WTC11 (cell line): ENCODE measurements around the gene UGT1A5. TPM values are rescaled to one million over a fixed set of nuclear protein-coding genes. Genes with fewer than 3 reads are reported as not detected.

Experiments
- ATAC-seq: fragments of 200-7000 bp; cut with Tn5 transposase; 2 replicates; pipeline ENCODE4 v1.10.0; 2021; ENCODE audit warnings: mild to moderate bottlenecking, moderate library complexity
- CTCF ChIA-PET: fragments of 300-600 bp; sonication (Branson Sonifier 250); formaldehyde crosslinking; loops from one replicate; lab custom pipeline; 2021; ENCODE audit warnings: antibody characterized with exemption; lab: Charles Lee
- POLR2A ChIA-PET: fragments of 350-600 bp; sonication (Branson Sonifier 250); formaldehyde crosslinking; loops from one replicate; lab custom pipeline; 2021; ENCODE audit warnings: antibody characterized with exemption; lab: Charles Lee
- DNase-seq: peaks from one replicate; pipeline ENCODE4 v3.0.0; 2021; ENCODE audit warnings: low spot score
- H3K27ac Mint-ChIP-seq: 2 replicates; pipeline ENCODE4 v1.8.0; 2021; ENCODE audit warnings: mixed read lengths
- H3K27me3 Mint-ChIP-seq: 2 replicates; pipeline ENCODE4 v1.8.0; 2021; ENCODE audit warnings: low read depth, mild to moderate bottlenecking, moderate library complexity, mixed read lengths
- H3K36me3 Mint-ChIP-seq: 2 replicates; pipeline ENCODE4 v1.8.0; 2021; ENCODE audit warnings: mixed read lengths
- H3K4me1 Mint-ChIP-seq: 2 replicates; pipeline ENCODE4 v1.8.0; 2022; ENCODE audit warnings: mixed read lengths
- H3K4me3 Mint-ChIP-seq: 2 replicates; pipeline ENCODE4 v1.8.0; 2021; ENCODE audit warnings: mild to moderate bottlenecking, moderate library complexity, mixed read lengths
- H3K9me3 Mint-ChIP-seq: 2 replicates; pipeline ENCODE4 v1.8.0; 2021; ENCODE audit warnings: mixed read lengths
- ATF1 ChIP-seq: sonication (generic); formaldehyde crosslinking; IDR thresholded peaks from 2 replicates; pipeline ENCODE4 v1.8.1; 2023; ENCODE audit warnings: mild to moderate bottlenecking, moderate library complexity, missing genetic modification reagents
- CREM ChIP-seq: sonication (generic); formaldehyde crosslinking; IDR thresholded peaks from 2 replicates; pipeline ENCODE4 v1.8.1; 2022; ENCODE audit warnings: mild to moderate bottlenecking, missing genetic modification reagents, moderate library complexity
- FOXJ3 ChIP-seq: sonication (generic); formaldehyde crosslinking; IDR thresholded peaks from 2 replicates; pipeline ENCODE4 v1.9.0; 2021; ENCODE audit warnings: missing genetic modification reagents, mild to moderate bottlenecking, borderline replicate concordance
- FOXP1 ChIP-seq: sonication (generic); formaldehyde crosslinking; IDR thresholded peaks from 2 replicates; pipeline ENCODE4 v1.8.0; 2022; ENCODE audit warnings: missing genetic modification reagents, mild to moderate bottlenecking, moderate library complexity, borderline replicate concordance
- GABPB1 ChIP-seq: sonication (generic); formaldehyde crosslinking; IDR thresholded peaks from 2 replicates; pipeline ENCODE4 v1.8.1; 2023; ENCODE audit warnings: mild to moderate bottlenecking, missing genetic modification reagents
- IRF2 ChIP-seq: sonication (generic); formaldehyde crosslinking; IDR thresholded peaks from 2 replicates; pipeline ENCODE4 v1.8.0; 2022; ENCODE audit warnings: low read depth, missing genetic modification reagents, borderline replicate concordance
- JUN ChIP-seq: sonication (generic); formaldehyde crosslinking; IDR thresholded peaks from 2 replicates; pipeline ENCODE4 v1.8.0; 2023; ENCODE audit warnings: mild to moderate bottlenecking, missing genetic modification reagents
- MYBL2 ChIP-seq: sonication (generic); formaldehyde crosslinking; IDR thresholded peaks from 2 replicates; pipeline ENCODE4 v1.8.1; 2023; ENCODE audit warnings: mild to moderate bottlenecking, moderate library complexity, missing genetic modification reagents
- NR3C1 ChIP-seq: sonication (generic); formaldehyde crosslinking; conservative IDR thresholded peaks from 2 replicates; pipeline ENCODE4 v1.8.1; 2023; ENCODE audit warnings: low read depth, mild to moderate bottlenecking, missing genetic modification reagents
- RELA ChIP-seq: sonication (generic); formaldehyde crosslinking; IDR thresholded peaks from 2 replicates; pipeline ENCODE4 v1.8.1; 2022; ENCODE audit warnings: missing genetic modification reagents, mild to moderate bottlenecking, borderline replicate concordance
- RORB ChIP-seq: fragments of 250-450 bp; sonication (Bioruptor Pico); IDR thresholded peaks from 2 replicates; pipeline ENCODE4 v1.9.0; 2021; ENCODE audit warnings: mild to moderate bottlenecking
- SMAD4 ChIP-seq: sonication (generic); formaldehyde crosslinking; IDR thresholded peaks from 2 replicates; pipeline ENCODE4 v1.8.0; 2022; ENCODE audit warnings: mild to moderate bottlenecking, missing genetic modification reagents
- TCF7 ChIP-seq: sonication (generic); formaldehyde crosslinking; IDR thresholded peaks from 2 replicates; pipeline ENCODE4 v1.8.0; 2022; ENCODE audit warnings: mild to moderate bottlenecking, low read depth, missing genetic modification reagents, moderate library complexity
- ZNF219 ChIP-seq: sonication (generic); formaldehyde crosslinking; IDR thresholded peaks from 2 replicates; pipeline ENCODE4 v1.8.0; 2023; ENCODE audit warnings: missing genetic modification reagents, mild to moderate bottlenecking, borderline replicate concordance
- ZNF263 ChIP-seq: sonication (generic); formaldehyde crosslinking; IDR thresholded peaks from 2 replicates; pipeline ENCODE4 v1.8.1; 2022; ENCODE audit warnings: low read depth, mild to moderate bottlenecking, moderate library complexity, missing genetic modification reagents
- ZNF423 ChIP-seq: fragments of 250-450 bp; sonication (Bioruptor Pico); IDR thresholded peaks from 2 replicates; pipeline ENCODE4 v2.1.2; 2022; ENCODE audit warnings: mild to moderate bottlenecking, moderate library complexity
- total RNA-seq: library from RNA; stranded (reverse); gene quantifications from 3 replicates; pipeline ENCODE4 v1.2.3, GENCODE V29; 2021
- TF ChIP-seq, protein P1 (sequence below): sonication (generic); formaldehyde crosslinking; IDR thresholded peaks from 2 replicates; pipeline ENCODE4 v1.8.1; 2023; ENCODE audit warnings: mild to moderate bottlenecking, missing genetic modification reagents, moderate library complexity
- TF ChIP-seq, protein P2 (sequence below): sonication (generic); formaldehyde crosslinking; IDR thresholded peaks from 2 replicates; pipeline ENCODE4 v1.8.0; 2022; ENCODE audit warnings: mild to moderate bottlenecking, missing genetic modification reagents
- TF ChIP-seq, protein P3 (sequence below): fragments of 250-450 bp; sonication (Bioruptor Pico); IDR thresholded peaks from 2 replicates; pipeline ENCODE4 v2.1.2; 2022; ENCODE audit warnings: mild to moderate bottlenecking, moderate library complexity
- TF ChIP-seq, protein P4 (sequence below): sonication (generic); formaldehyde crosslinking; IDR thresholded peaks from 2 replicates; pipeline ENCODE4 v1.8.0; 2022; ENCODE audit warnings: mild to moderate bottlenecking, missing genetic modification reagents
- TF ChIP-seq, protein P5 (sequence below): sonication (generic); formaldehyde crosslinking; IDR thresholded peaks from 2 replicates; pipeline ENCODE4 v1.8.1; 2022; ENCODE audit warnings: missing genetic modification reagents, borderline replicate concordance
- TF ChIP-seq, protein P6 (sequence below): sonication (generic); formaldehyde crosslinking; IDR thresholded peaks from 2 replicates; pipeline ENCODE4 v1.8.0; 2023; ENCODE audit warnings: mild to moderate bottlenecking, missing genetic modification reagents
- TF ChIP-seq, protein P7 (sequence below): sonication (generic); formaldehyde crosslinking; IDR thresholded peaks from 2 replicates; pipeline ENCODE4 v1.8.0; 2022; ENCODE audit warnings: missing genetic modification reagents

Gene UGT1A5
- total RNA-seq, 1 experiment from 2014 or later = not detected

DNA sequence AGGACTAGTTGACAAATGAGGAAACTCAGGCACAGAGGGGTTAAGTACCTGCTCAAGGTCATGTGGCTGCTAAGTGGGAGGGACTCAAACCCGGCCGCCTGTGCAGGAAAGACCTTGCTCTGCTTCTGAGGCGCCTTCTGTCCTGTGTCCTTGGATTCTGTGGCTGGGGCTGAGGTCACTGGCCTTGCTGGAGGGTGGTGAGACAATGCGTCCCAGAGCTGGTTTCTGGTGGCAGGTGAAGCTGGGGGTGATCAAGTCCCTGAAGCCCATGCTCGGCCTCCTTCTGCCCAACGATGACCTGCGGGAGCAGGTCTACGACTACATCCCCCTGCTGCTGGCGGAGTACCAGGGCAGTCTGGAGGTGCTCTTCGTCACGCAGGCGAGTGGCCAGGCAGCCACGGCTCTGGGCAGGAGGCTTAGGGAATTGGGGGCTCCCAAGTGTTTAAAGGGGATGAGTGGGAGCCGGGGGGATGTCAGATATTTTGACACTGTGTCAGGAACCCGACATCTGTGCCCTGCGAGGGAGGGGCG is 81.5 kb downstream of the UGT1A5 start:
- Mint-ChIP-seq H3K9me3 (peaks cover 2% of the 10 kb centered on the region), H3K27me3 (no peaks in the 10 kb centered on the region; the same call in 1 of the 2 replicates), H3K4me3 (no peak overlapping the region), H3K4me1 (no peaks in the 10 kb centered on the region), H3K36me3 (no peaks in the 10 kb centered on the region), H3K27ac (no peak overlapping the region)
- no peak for ATAC-seq
- DNase-seq = no peak
- CTCF ChIA-PET = no interaction called here
- POLR2A ChIA-PET = no interaction called here
- TF ChIP-seq ZNF219 (CRISPR knock-in tag) (no peak), JUN (CRISPR knock-in tag) (no peak), ZNF423 (no peak), IRF2 (no peak), SMAD4 (CRISPR knock-in tag) (no peak), NR3C1 (CRISPR knock-in tag) (no peak), GABPB1 (CRISPR knock-in tag) (no peak), RELA (CRISPR knock-in tag) (no peak), FOXP1 (CRISPR knock-in tag) (no peak), ATF1 (CRISPR knock-in tag) (no peak)
- TF ChIP-seq, protein P1, sequence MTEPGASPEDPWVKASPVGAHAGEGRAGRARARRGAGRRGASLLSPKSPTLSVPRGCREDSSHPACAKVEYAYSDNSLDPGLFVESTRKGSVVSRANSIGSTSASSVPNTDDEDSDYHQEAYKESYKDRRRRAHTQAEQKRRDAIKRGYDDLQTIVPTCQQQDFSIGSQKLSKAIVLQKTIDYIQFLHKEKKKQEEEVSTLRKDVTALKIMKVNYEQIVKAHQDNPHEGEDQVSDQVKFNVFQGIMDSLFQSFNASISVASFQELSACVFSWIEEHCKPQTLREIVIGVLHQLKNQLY (CRISPR knock-in tag) = no peak
- TF ChIP-seq, protein P2, sequence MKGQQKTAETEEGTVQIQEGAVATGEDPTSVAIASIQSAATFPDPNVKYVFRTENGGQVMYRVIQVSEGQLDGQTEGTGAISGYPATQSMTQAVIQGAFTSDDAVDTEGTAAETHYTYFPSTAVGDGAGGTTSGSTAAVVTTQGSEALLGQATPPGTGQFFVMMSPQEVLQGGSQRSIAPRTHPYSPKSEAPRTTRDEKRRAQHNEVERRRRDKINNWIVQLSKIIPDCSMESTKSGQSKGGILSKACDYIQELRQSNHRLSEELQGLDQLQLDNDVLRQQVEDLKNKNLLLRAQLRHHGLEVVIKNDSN = no peak
- TF ChIP-seq, protein P3, sequence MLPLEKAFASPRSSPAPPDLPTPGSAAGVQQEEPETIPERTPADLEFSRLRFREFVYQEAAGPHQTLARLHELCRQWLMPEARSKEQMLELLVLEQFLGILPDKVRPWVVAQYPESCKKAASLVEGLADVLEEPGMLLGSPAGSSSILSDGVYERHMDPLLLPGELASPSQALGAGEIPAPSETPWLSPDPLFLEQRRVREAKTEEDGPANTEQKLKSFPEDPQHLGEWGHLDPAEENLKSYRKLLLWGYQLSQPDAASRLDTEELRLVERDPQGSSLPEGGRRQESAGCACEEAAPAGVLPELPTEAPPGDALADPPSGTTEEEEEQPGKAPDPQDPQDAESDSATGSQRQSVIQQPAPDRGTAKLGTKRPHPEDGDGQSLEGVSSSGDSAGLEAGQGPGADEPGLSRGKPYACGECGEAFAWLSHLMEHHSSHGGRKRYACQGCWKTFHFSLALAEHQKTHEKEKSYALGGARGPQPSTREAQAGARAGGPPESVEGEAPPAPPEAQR (CRISPR knock-in tag) = no peak
- TF ChIP-seq, all 79 proteins: peak for 0

DNA sequence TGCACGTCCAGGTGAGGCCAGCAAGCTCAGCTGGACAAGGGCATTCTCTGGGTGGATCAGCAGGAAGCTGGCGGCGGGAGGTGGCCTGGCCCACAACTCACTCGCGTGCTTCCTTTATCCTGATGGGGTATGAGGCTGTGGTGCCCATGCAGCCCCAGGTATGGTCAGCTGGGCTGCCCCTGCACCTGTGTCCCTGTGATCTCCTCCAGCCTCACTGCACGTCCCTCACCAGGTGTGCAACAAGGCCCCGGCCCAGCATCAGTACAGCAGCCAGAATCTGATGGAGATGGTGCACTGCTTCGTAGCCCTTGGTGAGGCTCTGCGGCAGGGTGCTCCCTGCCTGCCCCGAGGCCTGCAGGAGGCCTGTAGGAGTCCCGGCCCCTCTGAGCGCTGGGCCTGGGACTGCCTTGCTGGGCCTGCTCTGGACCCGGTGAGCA is 83.0 kb downstream of the UGT1A5 start:
- H3K4me3 Mint-ChIP-seq = no peak overlapping the region
- H3K4me1 Mint-ChIP-seq = no peaks in the 10 kb centered on the region
- H3K9me3 Mint-ChIP-seq = peaks cover 6% of the 10 kb centered on the region
- no peak for ATAC-seq
- CTCF ChIA-PET = interaction anchor here (1.2 kb wide), 1 partner anchor 352 kb away, joined by 4 read pairs; no protein-coding TSS in a partner anchor
- no peak for DNase-seq
- H3K36me3 Mint-ChIP-seq = no peaks in the 10 kb centered on the region
- H3K27me3 Mint-ChIP-seq = no peaks in the 10 kb centered on the region; the same call in 1 of the 2 replicates
- H3K27ac Mint-ChIP-seq = no peak overlapping the region
- POLR2A ChIA-PET = no interaction called here
- TF ChIP-seq, protein P2 = no peak
- TF ChIP-seq, protein P4, sequence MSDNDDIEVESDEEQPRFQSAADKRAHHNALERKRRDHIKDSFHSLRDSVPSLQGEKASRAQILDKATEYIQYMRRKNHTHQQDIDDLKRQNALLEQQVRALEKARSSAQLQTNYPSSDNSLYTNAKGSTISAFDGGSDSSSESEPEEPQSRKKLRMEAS (CRISPR knock-in tag) = no peak
- TF ChIP-seq, protein P5, sequence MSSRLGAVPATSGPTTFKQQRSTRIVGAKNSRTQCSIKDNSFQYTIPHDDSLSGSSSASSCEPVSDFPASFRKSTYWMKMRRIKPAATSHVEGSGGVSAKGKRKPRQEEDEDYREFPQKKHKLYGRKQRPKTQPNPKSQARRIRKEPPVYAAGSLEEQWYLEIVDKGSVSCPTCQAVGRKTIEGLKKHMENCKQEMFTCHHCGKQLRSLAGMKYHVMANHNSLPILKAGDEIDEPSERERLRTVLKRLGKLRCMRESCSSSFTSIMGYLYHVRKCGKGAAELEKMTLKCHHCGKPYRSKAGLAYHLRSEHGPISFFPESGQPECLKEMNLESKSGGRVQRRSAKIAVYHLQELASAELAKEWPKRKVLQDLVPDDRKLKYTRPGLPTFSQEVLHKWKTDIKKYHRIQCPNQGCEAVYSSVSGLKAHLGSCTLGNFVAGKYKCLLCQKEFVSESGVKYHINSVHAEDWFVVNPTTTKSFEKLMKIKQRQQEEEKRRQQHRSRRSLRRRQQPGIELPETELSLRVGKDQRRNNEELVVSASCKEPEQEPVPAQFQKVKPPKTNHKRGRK (CRISPR knock-in tag) = no peak
- TF ChIP-seq RORB (no peak), RELA (CRISPR knock-in tag) (no peak), TCF7 (CRISPR knock-in tag) (no peak), FOXJ3 (CRISPR knock-in tag) (no peak), ZNF263 (CRISPR knock-in tag) (no peak), CREM (CRISPR knock-in tag) (no peak), MYBL2 (CRISPR knock-in tag) (no peak)
- TF ChIP-seq, protein P6, sequence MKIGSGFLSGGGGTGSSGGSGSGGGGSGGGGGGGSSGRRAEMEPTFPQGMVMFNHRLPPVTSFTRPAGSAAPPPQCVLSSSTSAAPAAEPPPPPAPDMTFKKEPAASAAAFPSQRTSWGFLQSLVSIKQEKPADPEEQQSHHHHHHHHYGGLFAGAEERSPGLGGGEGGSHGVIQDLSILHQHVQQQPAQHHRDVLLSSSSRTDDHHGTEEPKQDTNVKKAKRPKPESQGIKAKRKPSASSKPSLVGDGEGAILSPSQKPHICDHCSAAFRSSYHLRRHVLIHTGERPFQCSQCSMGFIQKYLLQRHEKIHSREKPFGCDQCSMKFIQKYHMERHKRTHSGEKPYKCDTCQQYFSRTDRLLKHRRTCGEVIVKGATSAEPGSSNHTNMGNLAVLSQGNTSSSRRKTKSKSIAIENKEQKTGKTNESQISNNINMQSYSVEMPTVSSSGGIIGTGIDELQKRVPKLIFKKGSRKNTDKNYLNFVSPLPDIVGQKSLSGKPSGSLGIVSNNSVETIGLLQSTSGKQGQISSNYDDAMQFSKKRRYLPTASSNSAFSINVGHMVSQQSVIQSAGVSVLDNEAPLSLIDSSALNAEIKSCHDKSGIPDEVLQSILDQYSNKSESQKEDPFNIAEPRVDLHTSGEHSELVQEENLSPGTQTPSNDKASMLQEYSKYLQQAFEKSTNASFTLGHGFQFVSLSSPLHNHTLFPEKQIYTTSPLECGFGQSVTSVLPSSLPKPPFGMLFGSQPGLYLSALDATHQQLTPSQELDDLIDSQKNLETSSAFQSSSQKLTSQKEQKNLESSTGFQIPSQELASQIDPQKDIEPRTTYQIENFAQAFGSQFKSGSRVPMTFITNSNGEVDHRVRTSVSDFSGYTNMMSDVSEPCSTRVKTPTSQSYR = no peak
- TF ChIP-seq, protein P7, sequence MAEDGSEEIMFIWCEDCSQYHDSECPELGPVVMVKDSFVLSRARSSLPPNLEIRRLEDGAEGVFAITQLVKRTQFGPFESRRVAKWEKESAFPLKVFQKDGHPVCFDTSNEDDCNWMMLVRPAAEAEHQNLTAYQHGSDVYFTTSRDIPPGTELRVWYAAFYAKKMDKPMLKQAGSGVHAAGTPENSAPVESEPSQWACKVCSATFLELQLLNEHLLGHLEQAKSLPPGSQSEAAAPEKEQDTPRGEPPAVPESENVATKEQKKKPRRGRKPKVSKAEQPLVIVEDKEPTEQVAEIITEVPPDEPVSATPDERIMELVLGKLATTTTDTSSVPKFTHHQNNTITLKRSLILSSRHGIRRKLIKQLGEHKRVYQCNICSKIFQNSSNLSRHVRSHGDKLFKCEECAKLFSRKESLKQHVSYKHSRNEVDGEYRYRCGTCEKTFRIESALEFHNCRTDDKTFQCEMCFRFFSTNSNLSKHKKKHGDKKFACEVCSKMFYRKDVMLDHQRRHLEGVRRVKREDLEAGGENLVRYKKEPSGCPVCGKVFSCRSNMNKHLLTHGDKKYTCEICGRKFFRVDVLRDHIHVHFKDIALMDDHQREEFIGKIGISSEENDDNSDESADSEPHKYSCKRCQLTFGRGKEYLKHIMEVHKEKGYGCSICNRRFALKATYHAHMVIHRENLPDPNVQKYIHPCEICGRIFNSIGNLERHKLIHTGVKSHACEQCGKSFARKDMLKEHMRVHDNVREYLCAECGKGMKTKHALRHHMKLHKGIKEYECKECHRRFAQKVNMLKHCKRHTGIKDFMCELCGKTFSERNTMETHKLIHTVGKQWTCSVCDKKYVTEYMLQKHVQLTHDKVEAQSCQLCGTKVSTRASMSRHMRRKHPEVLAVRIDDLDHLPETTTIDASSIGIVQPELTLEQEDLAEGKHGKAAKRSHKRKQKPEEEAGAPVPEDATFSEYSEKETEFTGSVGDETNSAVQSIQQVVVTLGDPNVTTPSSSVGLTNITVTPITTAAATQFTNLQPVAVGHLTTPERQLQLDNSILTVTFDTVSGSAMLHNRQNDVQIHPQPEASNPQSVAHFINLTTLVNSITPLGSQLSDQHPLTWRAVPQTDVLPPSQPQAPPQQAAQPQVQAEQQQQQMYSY (CRISPR knock-in tag) = no peak
